Measurements from ENCODE around the gene PRR33.

The PRR33 gene

DNA sequence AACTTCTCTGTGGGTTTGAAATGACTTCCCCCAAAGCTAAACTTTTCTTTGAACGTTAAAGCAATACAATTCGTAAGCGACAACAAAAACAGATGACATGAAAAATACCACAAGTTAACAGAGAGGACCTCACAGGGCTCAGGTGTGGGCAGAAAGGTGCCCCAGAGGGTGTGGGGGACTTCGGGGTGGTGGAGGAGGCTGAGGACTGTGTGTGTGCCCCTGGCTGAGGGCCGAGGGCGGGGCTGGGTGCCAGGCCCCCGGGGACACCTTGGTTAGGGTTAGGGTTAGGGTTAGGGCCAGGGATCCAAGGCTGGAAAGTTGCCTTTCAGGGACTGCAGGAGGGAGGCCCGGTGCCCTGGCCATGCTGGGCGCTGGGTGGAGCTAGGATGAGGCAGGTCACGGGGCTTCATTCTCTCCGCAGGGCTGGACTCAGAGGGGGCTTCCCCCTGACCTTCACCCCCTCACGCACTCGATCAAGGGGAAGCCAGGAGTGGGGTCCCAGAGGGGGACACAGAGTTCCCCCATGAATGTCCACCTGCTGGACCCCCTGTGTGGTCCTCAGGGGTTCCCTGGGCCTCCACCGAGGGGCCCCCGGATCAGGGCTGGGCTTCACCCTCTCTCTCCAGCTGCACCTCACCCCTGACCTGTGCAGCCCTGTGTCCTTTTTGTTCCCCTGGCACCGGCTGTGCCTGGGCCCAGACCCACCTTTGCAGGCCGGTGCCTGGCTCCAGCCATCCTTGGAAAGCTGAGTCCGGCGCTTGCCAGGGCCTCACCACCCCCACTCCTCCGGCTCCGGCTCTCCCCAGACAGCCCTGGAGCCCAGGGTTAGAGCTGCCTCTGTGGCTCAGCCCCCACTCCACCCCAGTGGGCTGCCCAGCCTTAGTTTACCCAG is 45.9 kb downstream of the PRR33 start:
- DNase-seq: no peak

- no peak for DNase-seq
Observed at GRCh38 chr11:1845095-1845429, 46.6 kb downstream of the PRR33 start.

- peak; percentile 72 for DNase-seq
Observed at GRCh38 chr11:1844221-1845094, 47.2 kb downstream of the PRR33 start.

- no peak for DNase-seq
Observed at GRCh38 chr11:1843796-1844195, 47.9 kb downstream of the PRR33 start.

DNA sequence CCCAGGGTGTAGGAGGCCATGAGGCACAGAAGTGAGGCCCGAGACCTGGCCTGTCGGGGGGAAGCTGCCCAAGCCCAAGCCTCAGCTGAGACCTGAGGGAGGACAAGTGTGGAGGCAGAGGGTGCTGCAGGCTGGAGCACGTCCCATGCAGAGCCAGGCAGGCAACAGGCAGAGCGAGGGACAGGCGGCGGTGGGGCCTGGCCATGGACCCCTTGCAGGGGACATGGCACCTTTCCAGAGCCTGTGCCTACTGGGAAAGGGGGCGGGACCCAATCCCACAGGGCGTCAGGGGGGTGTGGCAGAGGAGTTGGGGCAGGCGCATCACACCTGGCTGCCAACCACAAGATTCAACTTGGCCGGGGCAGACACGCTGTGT is 48.6 kb downstream of the PRR33 start:
- no peak for DNase-seq

- DNase-seq: no peak
Observed at GRCh38 chr11:1842149-1843097, 49.3 kb downstream of the PRR33 start.

GRCh38 chr11:1841511-1842148 is 50.1 kb downstream of the PRR33 start:
- DNase-seq: no peak

DNA sequence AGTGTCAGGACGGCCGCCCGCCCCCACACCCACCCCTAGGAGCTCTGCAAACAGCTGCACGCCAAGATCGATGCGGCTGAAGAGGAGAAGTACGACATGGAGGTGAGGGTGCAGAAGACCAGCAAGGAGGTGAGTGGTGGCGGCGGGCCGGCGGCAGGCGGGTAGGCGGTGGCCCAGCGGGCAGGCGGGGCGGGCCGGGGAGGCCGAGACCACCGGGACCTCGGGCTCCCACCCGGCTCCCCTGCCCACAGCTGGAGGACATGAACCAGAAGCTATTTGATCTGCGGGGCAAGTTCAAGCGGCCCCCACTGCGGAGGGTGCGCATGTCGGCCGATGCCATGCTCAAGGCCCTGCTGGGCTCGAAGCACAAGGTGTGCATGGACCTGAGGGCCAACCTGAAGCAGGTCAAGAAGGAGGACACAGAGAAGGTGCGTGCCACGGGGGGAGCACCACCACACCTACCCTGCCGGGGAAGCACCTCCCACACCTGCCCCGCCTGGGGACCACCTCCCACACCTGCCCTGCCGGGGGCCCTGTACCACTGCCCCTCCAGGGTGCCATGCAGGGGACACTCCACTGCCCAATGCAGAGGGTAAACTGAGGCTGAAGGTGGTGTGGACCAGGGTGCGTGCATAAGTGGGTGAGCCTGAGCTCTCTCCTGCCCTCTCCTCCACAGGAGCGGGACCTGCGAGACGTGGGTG is 50.8 kb downstream of the PRR33 start:
- DNase-seq: no peak

GRCh38 chr11:1839924-1840779 is 51.5 kb downstream of the PRR33 start:
- peak; percentile 93 for DNase-seq

DNA sequence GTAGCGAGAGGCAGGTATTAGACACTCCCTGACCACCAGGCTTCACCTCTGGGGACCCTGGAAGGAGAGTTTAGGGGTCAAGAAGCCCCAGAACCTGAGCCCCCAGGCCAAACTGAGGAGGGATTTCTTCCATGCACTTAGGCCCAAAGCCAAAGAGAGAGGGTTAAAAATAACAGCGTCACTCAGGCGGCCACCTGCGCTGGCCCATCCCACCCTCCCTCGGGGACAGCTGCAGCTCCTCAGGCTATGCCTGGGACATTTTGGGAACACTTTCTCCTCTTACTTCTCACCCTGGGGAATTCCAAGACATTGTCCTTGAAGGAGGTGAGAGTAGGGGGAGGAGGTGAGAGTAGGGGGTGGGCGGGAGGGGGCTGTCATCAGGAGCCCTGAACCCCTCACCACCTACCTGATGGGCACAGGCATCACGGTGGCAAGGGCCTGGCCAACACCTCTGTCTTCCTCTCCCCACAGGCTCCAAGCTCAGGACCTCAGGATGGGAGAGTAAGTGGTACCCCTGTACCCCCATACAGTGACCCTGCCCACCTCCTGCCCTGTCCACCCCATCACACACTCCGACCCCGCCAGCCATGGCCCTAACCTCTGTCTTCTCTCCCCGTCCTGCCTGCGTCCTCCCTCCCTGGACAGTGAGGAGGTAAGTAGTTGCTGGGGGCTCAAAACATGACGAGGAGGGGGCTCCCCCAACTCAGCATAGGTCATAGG is 52.3 kb downstream of the PRR33 start:
- DNase-seq: no peak

- DNase-seq: no peak
Observed at GRCh38 chr11:1838426-1839144, 53.1 kb downstream of the PRR33 start, which contains the start of gene TNNI2. TNNI2 (plus strand) TSS chr11:1838981; CDS start chr11:1839697, 716 bp downstream.

All from inflammatory macrophage treated with lipopolysaccharide for 4 hours (primary cell).